Neuronal stem cell (in vitro differentiated cells): ENCODE measurements around the gene UCHL5. TPM values are rescaled to one million over a fixed set of nuclear protein-coding genes. Genes with fewer than 3 reads are reported as not detected.
A peak's percentile ranks its signal among the peaks of the same experiment; 100 is the strongest.

Experiments
- DNase-seq: peaks from one replicate; pipeline ENCODE4 v3.0.0-alpha.2; 2013; ENCODE audit warnings: low spot score
- H2AFZ ChIP-seq: one replicate; pipeline ENCODE4 v1.6.1; 2013; ENCODE audit warnings: mild to moderate bottlenecking, low read length, inconsistent platforms
- H2AK5ac ChIP-seq: 2 replicates; pipeline ENCODE4 v1.6.1; 2013; ENCODE audit warnings: low read depth, mild to moderate bottlenecking, inconsistent platforms, low read length, moderate library complexity, mixed read lengths
- H2BK120ac ChIP-seq: 2 replicates; pipeline ENCODE4 v1.6.1; 2013; ENCODE audit warnings: low read depth, mild to moderate bottlenecking, inconsistent platforms, low read length, moderate library complexity, mixed read lengths
- H2BK12ac ChIP-seq: one replicate; pipeline ENCODE4 v1.6.1; 2013; ENCODE audit warnings: low read length, inconsistent platforms
- H2BK15ac ChIP-seq: 2 replicates; pipeline ENCODE4 v1.6.1; 2013; ENCODE audit warnings: mild to moderate bottlenecking, low read length, inconsistent platforms, mixed read lengths
- H2BK5ac ChIP-seq: one replicate; pipeline ENCODE4 v1.6.1; 2013; ENCODE audit warnings: inconsistent platforms, mild to moderate bottlenecking, low read length, moderate library complexity
- H3K14ac ChIP-seq: one replicate; pipeline ENCODE4 v1.6.1; 2013; ENCODE audit warnings: low read length, inconsistent platforms
- H3K18ac ChIP-seq: 2 replicates; pipeline ENCODE4 v1.6.1; 2013; ENCODE audit warnings: low read length, inconsistent platforms
- H3K23ac ChIP-seq: 2 replicates; pipeline ENCODE4 v1.6.1; 2013; ENCODE audit warnings: low read depth, mild to moderate bottlenecking, mixed read lengths, low read length, inconsistent platforms; ENCODE audit not compliant: poor library complexity
- H3K27ac ChIP-seq: replicated peaks from 3 replicates; pipeline ENCODE4 v1.5.1; 2013; ENCODE audit warnings: low read length, inconsistent platforms
- H3K27me3 ChIP-seq, 3 experiments: 2 replicates each; pipeline ENCODE4 v1.6.1; 2013; ENCODE audit warnings: low read length in 3 of 3, mild to moderate bottlenecking in 2 of 3, inconsistent platforms in 1 of 3, low read depth in 1 of 3, mixed read lengths in 1 of 3, moderate library complexity in 1 of 3; ENCODE audit not compliant: control insufficient read depth in 3 of 3, insufficient read depth in 3 of 3
- H3K36me3 ChIP-seq, 2 donors: replicated peaks in 1 of 2; 2 replicates each; pipeline ENCODE4 v1.6.1; 2013; ENCODE audit warnings: low read length in 2 of 2; ENCODE audit not compliant: control insufficient read depth in 2 of 2, insufficient read depth in 2 of 2
- H3K4ac ChIP-seq: 2 replicates; pipeline ENCODE4 v1.6.1; 2013; ENCODE audit warnings: inconsistent platforms, mild to moderate bottlenecking, low read length, moderate library complexity
- H3K4me1 ChIP-seq, 2 donors: 1 replicate in 1 of 2; 2 replicates in 1 of 2; pipeline ENCODE4 v1.6.1; 2013; ENCODE audit warnings: low read length in 2 of 2, low read depth in 1 of 2; ENCODE audit not compliant: control insufficient read depth in 2 of 2, insufficient read depth in 1 of 2
- H3K4me2 ChIP-seq: one replicate; pipeline ENCODE4 v1.6.1; 2013; ENCODE audit warnings: mild to moderate bottlenecking, low read length, inconsistent platforms; ENCODE audit not compliant: insufficient read depth, poor library complexity, severe bottlenecking
- H3K4me3 ChIP-seq, 2 donors: 2 replicates each; pipeline ENCODE4 v1.5.1; 2013; ENCODE audit warnings: low read length in 2 of 2, mild to moderate bottlenecking in 2 of 2, inconsistent platforms in 1 of 2, moderate library complexity in 1 of 2
- H3K79me1 ChIP-seq: one replicate; pipeline ENCODE4 v1.6.1; 2013; ENCODE audit warnings: low read depth, mild to moderate bottlenecking, inconsistent platforms, low read length, moderate library complexity
- H3K9ac ChIP-seq: one replicate; pipeline ENCODE4 v1.6.1; 2013; ENCODE audit warnings: mild to moderate bottlenecking, low read depth, low read length, inconsistent platforms; ENCODE audit not compliant: poor library complexity
- H3K9me3 ChIP-seq, 2 donors: replicated peaks in 1 of 2; 2 replicates each; pipeline versions ENCODE3 to v1.6.1; 2013; ENCODE audit warnings: low read length in 2 of 2, mild to moderate bottlenecking in 2 of 2, inconsistent platforms in 1 of 2, low read depth in 1 of 2, mixed read lengths in 1 of 2, moderate library complexity in 1 of 2; ENCODE audit not compliant: control insufficient read depth in 2 of 2, insufficient read depth in 1 of 2
- H4K8ac ChIP-seq: one replicate; pipeline ENCODE4 v1.6.1; 2013; ENCODE audit warnings: low read depth, mild to moderate bottlenecking, inconsistent platforms, low read length, moderate library complexity
- H4K91ac ChIP-seq: one replicate; pipeline ENCODE4 v1.6.1; 2013; ENCODE audit warnings: low read length, low read depth, mild to moderate bottlenecking, inconsistent platforms; ENCODE audit not compliant: poor library complexity
- WGBS, 2 donors: extraction: QIAGEN DNeasy Blood & Tissue Kit; methylation state at CpG; one replicate each; pipeline ENCODE4 v1.1.7; 2013; ENCODE audit warnings: missing lambda C conversion rate in 2 of 2, mixed read lengths in 1 of 2; ENCODE audit not compliant: insufficient read length in 2 of 2, insufficient replicate concordance in 1 of 2; ENCODE audit errors: extremely low coverage in 2 of 2; 5-methylcytosine and 5-hydroxymethylcytosine counted together
- polyA plus RNA-seq, 2 experiments: library from polyadenylated mRNA; stranded (reverse); fragments of 200-250 nt; gene quantifications; one replicate each; pipeline ENCODE4 v1.2.3, GENCODE V29; 2013

Gene UCHL5
- polyA plus RNA-seq (2013, experiment 1 of 2), result 24.5 TPM
- polyA plus RNA-seq (2013, experiment 2 of 2), result 24.7 TPM

- peak within 1 kb of the TSS; percentile 100 for H3K18ac ChIP-seq
- H2AFZ ChIP-seq, result peak within 1 kb of the TSS; percentile 94
- H2BK12ac ChIP-seq, result no peak within 1 kb of the TSS
- peak within 1 kb of the TSS; percentile 99 for H3K23ac ChIP-seq
- peaks cover 0 to 24% of the 10 kb centered on the region in 2 donors for H3K36me3 ChIP-seq
- H3K14ac ChIP-seq, result peak within 1 kb of the TSS; percentile 89
- peak; percentile 94 for DNase-seq
- H3K4ac ChIP-seq, result peak within 1 kb of the TSS; percentile 66
- peak within 1 kb of the TSS; percentile 95 for H4K91ac ChIP-seq
- no CpG with 5 or more reads among the region's 74 CpGs for WGBS, 2 donors
- peak within 1 kb of the TSS; percentile 99 for H3K27ac ChIP-seq
- peak within 1 kb of the TSS; percentile 98 for H3K4me3 ChIP-seq
- peaks cover 0 to 5% of the 10 kb centered on the region in 2 donors for H3K4me1 ChIP-seq
- H2BK5ac ChIP-seq, result peak within 1 kb of the TSS; percentile 95
- peak within 1 kb of the TSS; percentile 75 for H2AK5ac ChIP-seq
- peaks cover 0 to 12% of the 10 kb centered on the region in 2 donors for H3K9me3 ChIP-seq
- H4K8ac ChIP-seq, result no peak within 1 kb of the TSS
- peaks cover 4% of the 10 kb centered on the region for H3K79me1 ChIP-seq
- peak within 1 kb of the TSS; percentile 69 for H3K4me2 ChIP-seq
- no peaks in the 10 kb centered on the region for H3K27me3 ChIP-seq
- peak within 1 kb of the TSS; percentile 99 for H3K9ac ChIP-seq
- H2BK120ac ChIP-seq, result peak within 1 kb of the TSS; percentile 91
- H2BK15ac ChIP-seq, result peak within 1 kb of the TSS; percentile 94
Measured at GRCh38 chr1:193059282-193060114, at the start of gene UCHL5, which contains the start of gene RO60. TSS of gene UCHL5 (minus strand) at chr1:193059360. CDS start at chr1:193059260, 100 bp downstream. TSS of gene RO60 (plus strand) at chr1:193059612. CDS start at chr1:193069055, 9,443 bp downstream.

DNA sequence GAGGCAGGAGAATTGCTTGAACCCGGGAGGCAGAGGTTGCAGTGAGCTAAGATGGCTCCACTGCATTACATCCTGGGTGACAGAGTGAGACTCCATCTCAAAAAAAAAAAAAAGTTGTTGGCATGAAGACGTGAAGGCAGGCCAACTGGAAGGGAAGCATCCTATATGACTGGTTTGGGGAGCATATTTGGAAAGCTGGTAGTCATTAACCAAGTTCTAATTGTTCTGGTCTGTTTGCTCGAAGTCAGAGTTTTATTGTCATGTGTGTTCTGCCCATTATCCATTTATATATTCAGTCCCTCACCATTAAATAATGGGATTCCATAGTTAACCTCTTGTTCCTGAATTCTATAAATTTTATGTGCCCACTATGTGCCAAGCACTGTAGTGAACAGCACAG lies 49.3 kb upstream of the UCHL5 start:
- Histone ChIP-seq H2BK120ac (no peak overlapping the region), H4K91ac (no peak overlapping the region), H3K27ac (no peak overlapping the region), H3K4ac (no peak overlapping the region), H3K4me3 (no peak overlapping the region), H3K4me1 (peaks cover 2 to 5% of the 10 kb centered on the region in 2 donors), H2BK15ac (no peak overlapping the region), H3K4me2 (no peak overlapping the region), H3K36me3 (no peaks in the 10 kb centered on the region), H4K8ac (no peak overlapping the region), H3K23ac (no peak overlapping the region), H2BK12ac (no peak overlapping the region), H2AK5ac (no peak overlapping the region), H2AFZ (no peak overlapping the region), H3K79me1 (no peaks in the 10 kb centered on the region), H3K14ac (no peak overlapping the region), H2BK5ac (no peak overlapping the region), H3K18ac (no peak overlapping the region), H3K27me3 (no peaks in the 10 kb centered on the region), H3K9ac (no peak overlapping the region), H3K9me3 (no peaks in the 10 kb centered on the region)
- no CpG with 5 or more reads among the region's 3 CpGs for WGBS, 2 donors
- DNase-seq, result no peak

DNA sequence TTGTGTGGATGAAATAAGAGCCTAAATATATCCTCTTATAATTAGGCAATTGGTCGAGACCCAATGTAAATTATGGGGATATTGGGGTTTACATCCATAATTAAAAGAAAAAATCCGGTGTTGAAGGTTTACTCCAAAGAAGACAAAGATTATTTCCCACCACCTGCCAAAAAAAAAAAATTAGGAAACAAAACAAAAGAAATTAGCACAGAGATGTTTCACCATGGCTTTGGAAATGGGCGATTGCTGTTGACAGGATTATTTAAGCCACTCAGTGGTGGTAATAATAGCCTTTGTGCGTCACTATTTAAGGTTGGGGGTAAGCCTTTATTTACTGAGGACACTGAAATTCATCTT lies 46.6 kb upstream of the UCHL5 start:
- Histone ChIP-seq H2BK15ac (no peak overlapping the region), H3K36me3 (no peaks in the 10 kb centered on the region), H3K14ac (no peak overlapping the region), H2AK5ac (no peak overlapping the region), H3K9me3 (no peaks in the 10 kb centered on the region), H3K9ac (no peak overlapping the region), H3K23ac (no peak overlapping the region), H3K18ac (no peak overlapping the region), H3K27ac (no peak overlapping the region), H2BK12ac (no peak overlapping the region), H2BK120ac (no peak overlapping the region), H3K4ac (no peak overlapping the region), H3K4me1 (no peaks in the 10 kb centered on the region), H3K79me1 (no peaks in the 10 kb centered on the region), H3K27me3 (no peaks in the 10 kb centered on the region), H3K4me3 (peak overlapping the region; percentile 73 to 87), H2AFZ (peak overlapping the region; percentile 93), H4K8ac (no peak overlapping the region), H2BK5ac (no peak overlapping the region), H3K4me2 (peak overlapping the region; percentile 47), H4K91ac (no peak overlapping the region)
- DNase-seq, result no peak
- WGBS, 2 donors, result no CpG with 5 or more reads among the region's 4 CpGs
